Measurements from ENCODE around the gene FCHO2.

DNA sequence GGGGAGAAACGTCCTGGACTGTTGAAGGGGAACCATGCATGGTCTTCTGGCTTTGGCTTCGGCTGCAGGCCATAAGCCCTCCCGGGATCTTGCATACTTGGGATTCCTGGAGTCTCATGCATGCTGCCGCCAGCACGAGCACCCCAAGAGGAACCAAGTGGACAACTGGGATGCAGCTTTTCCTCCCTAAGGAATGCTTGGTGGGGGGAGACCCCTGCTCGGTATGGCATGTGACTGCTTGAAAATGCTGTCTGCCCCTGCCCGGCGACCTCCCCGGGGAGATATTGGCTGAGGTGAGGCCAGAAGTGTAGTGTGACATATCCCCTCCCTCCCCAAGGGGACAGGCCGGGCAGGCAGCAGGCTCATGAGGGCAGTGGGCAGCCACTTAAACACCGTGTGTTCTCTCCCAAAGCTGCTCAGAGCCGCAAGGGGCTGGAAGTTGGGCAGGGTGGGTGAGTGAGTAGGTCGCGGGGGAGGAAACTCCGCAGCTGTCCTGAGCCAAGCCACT, 180.3 kb downstream of the FCHO2 start:
- TF ChIP-seq, protein P1, sequence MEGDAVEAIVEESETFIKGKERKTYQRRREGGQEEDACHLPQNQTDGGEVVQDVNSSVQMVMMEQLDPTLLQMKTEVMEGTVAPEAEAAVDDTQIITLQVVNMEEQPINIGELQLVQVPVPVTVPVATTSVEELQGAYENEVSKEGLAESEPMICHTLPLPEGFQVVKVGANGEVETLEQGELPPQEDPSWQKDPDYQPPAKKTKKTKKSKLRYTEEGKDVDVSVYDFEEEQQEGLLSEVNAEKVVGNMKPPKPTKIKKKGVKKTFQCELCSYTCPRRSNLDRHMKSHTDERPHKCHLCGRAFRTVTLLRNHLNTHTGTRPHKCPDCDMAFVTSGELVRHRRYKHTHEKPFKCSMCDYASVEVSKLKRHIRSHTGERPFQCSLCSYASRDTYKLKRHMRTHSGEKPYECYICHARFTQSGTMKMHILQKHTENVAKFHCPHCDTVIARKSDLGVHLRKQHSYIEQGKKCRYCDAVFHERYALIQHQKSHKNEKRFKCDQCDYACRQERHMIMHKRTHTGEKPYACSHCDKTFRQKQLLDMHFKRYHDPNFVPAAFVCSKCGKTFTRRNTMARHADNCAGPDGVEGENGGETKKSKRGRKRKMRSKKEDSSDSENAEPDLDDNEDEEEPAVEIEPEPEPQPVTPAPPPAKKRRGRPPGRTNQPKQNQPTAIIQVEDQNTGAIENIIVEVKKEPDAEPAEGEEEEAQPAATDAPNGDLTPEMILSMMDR (IDR thresholded peaks at IDR 0.05), result no peak
- no peak for TF ChIP-seq POLR2AphosphoS5 (IDR thresholded peaks at IDR 0.05; ENCODE audit: low read depth, low read length)

Data from Panc1 (cell line).